ENCODE measurements around the gene ERP27. TPM values are rescaled to one million over a fixed set of nuclear protein-coding genes. Genes with fewer than 3 reads are reported as not detected.

Gene ERP27
- total and polyA plus RNA-seq, 2 of the 8 experiments (the other 6 are each of a cell fraction or from before 2014, with no cell fraction given) = not detected

DNA sequence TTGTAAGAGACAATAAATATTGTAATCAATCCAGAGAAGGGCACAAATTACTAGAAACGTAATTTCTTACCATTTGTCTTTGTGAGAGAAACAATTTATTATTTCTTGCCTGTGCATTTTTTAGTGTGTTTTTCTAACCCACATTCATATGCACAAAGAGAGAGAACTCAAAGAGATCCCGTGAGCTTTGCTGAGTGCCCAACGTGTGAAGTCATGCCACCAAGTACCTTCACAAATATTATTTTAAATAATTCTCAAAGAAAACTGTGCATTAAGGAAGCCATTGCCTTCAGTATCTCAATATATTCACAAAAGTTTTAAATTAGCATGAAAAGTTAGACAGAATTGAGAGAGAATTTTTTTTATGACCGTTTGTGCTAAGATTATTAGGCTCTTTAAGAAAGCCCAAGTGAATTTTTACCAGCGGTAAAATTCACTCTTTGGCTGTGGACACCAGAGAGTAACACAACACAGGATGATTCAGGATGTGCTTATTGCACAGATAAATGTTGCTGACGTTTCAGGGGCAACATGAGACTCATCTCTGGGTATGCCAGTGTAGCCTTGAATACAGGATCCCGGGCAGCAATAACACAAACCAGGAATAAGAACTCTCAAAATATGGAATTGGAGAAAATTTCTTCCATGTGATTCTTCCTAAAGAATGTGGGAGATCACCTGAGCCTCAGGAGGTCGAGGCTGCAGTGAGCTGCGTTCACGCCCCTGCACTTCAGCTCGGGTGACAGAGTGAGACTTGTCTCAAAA lies 20.2 kb upstream of the ERP27 start:
- 89% methylated on average over 11 of the region's 11 CpGs; no CpG with 5 or more reads in 1 of the 2 experiments for WGBS, 2 experiments (ENCODE audit: extremely low coverage in 1 of 2, insufficient coverage in 1 of 2, insufficient read length in 1 of 2, insufficient replicate concordance in 2 of 2, low coverage in 1 of 2, low lambda C conversion rate in 2 of 2, missing lambda C conversion rate in 1 of 2)

More for the DNA sequence above, 20.2 kb upstream of the ERP27 start:
- no peaks in the 10 kb centered on the region for H3K79me2 ChIP-seq (ENCODE audit: control insufficient read depth in 1 of 2, insufficient read depth in 2 of 2, low read length in 2 of 2)
- H3K4me1 ChIP-seq (replicated peaks in 1 of 4; ENCODE audit: control insufficient read depth in 3 of 4, insufficient read depth in 4 of 4, low read length in 3 of 4) = no peaks in the 10 kb centered on the region
- no peaks in the 10 kb centered on the region for H3K23me2 ChIP-seq (ENCODE audit: low read depth, low read length)
- H3K27me3 ChIP-seq (replicated peaks in 1 of 4; ENCODE audit: control insufficient read depth in 3 of 4, extremely low read depth in 1 of 4, insufficient read depth in 3 of 4, low read length in 3 of 4) = no peaks in the 10 kb centered on the region
- H4K8ac ChIP-seq (ENCODE audit: extremely low read depth, insufficient read depth, low read length) = no peak overlapping the region
- H2BK20ac ChIP-seq (ENCODE audit: low read length) = no peak overlapping the region
- no peak overlapping the region for H2AK5ac ChIP-seq (ENCODE audit: low read depth, low read length)
- no peak overlapping the region for H3K4ac ChIP-seq (replicated peaks; ENCODE audit: insufficient read length, low read depth, low read length)
- no peak overlapping the region for H2BK120ac ChIP-seq (replicated peaks; ENCODE audit: low read depth, low read length)
- no peak overlapping the region for H3K56ac ChIP-seq (replicated peaks; ENCODE audit: insufficient read length, low read depth, low read length)
- no peak for TF ChIP-seq CEBPB (IDR thresholded peaks at IDR 0.05; ENCODE audit: low read depth, low read length)
- TF ChIP-seq KDM1A (IDR thresholded peaks at IDR 0.05; ENCODE audit: borderline replicate concordance, low read length) = no peak
- TF ChIP-seq POU5F1 (IDR thresholded peaks at IDR 0.05; ENCODE audit: low read depth, low read length) = no peak
- no peak for TF ChIP-seq ASH2L (IDR thresholded peaks at IDR 0.05; ENCODE audit: low read length)
- TF ChIP-seq FOSL1 (IDR thresholded peaks at IDR 0.05; ENCODE audit: insufficient read depth, low read depth, low read length) = no peak
- TF ChIP-seq PHF8 (conservative IDR thresholded peaks at IDR 0.05; ENCODE audit: low read depth, low read length) = no peak
- no peak for TF ChIP-seq TBP (IDR thresholded peaks at IDR 0.05; ENCODE audit: low read depth, low read length)
- H4K91ac ChIP-seq (replicated peaks; ENCODE audit: insufficient read length, low read length) = no peak overlapping the region
- FAIRE-seq (no peak), DNase-seq (ENCODE audit: low read depth in 1 of 2, low spot score in 2 of 2) (no peak)
- no peaks in the 10 kb centered on the region for H3K79me1 ChIP-seq (ENCODE audit: low read depth, low read length)
- H3K4me2 ChIP-seq (ENCODE audit: insufficient read depth in 1 of 2, low read depth in 2 of 2, low read length in 2 of 2) = no peak overlapping the region
- no peak overlapping the region for H3K18ac ChIP-seq (ENCODE audit: extremely low read depth, low read length)
- CTCF ChIA-PET (ENCODE audit: partially characterized antibody) = interaction anchor here (0.8 to 3.7 kb wide), 4 partner anchors 20 to 35 kb away, joined by 3 to 18 read pairs (median 6); partner anchors contain the start of gene ERP27
- no peaks in the 10 kb centered on the region for H3K36me3 ChIP-seq (ENCODE audit: control insufficient read depth in 2 of 4, insufficient read depth in 4 of 4, low read length in 3 of 4)
- POLR2A ChIA-PET (ENCODE audit: partially characterized antibody) = no interaction called here
- H2BK15ac ChIP-seq (ENCODE audit: low read length) = no peak overlapping the region
- no peak overlapping the region for H3K14ac ChIP-seq (ENCODE audit: insufficient read length)
- no peak overlapping the region for H2BK5ac ChIP-seq (ENCODE audit: low read depth, low read length)
- no peak overlapping the region for H2BK12ac ChIP-seq (ENCODE audit: low read depth, low read length)
- H4K20me1 ChIP-seq (replicated peaks in 1 of 2; ENCODE audit: control insufficient read depth in 1 of 2, insufficient read depth in 2 of 2, low read length in 2 of 2) = no peaks in the 10 kb centered on the region
- H3K9me3 ChIP-seq (ENCODE audit: insufficient read depth in 2 of 2, low read depth in 1 of 2, low read length in 1 of 2) = no peaks in the 10 kb centered on the region
- H3K27ac ChIP-seq (ENCODE audit: low read depth, low read length) = no peak overlapping the region
- no peak overlapping the region for H3K9ac ChIP-seq (replicated peaks in 1 of 4; ENCODE audit: extremely low read depth in 1 of 4, low read depth in 3 of 4, low read length in 3 of 4)
- H3K23ac ChIP-seq (ENCODE audit: insufficient read length) = no peak overlapping the region
- no peak overlapping the region for H2AFZ ChIP-seq (ENCODE audit: low read length)
- no peak overlapping the region for H4K5ac ChIP-seq (ENCODE audit: insufficient read length, low read depth, low read length)
- no peak overlapping the region for H3K4me3 ChIP-seq (ENCODE audit: extremely low read depth in 1 of 4, insufficient read depth in 2 of 4, low read depth in 3 of 4, low read length in 4 of 4)

All from H1 (cell line).